H54 (cell line): ENCODE data around the gene CXorf58.
"Not testable (repeated sequence)": the region's sequence is repeated elsewhere in the genome, so short reads cannot be mapped to it uniquely, and the experiment has no call there.

Experiments used
- DNase-seq: peaks from one replicate; pipeline ENCODE4 v3.0.0; 2011; ENCODE audit warnings: low spot score, mixed read lengths; ENCODE audit not compliant: insufficient read length
- FAIRE-seq: peaks from 3 replicates; lab custom pipeline; 2011; peaks lifted over from hg19 to GRCh38; lab: Jason Lieb, UNC
- POLR2A ChIP-seq: IDR thresholded peaks from 2 replicates; pipeline ENCODE4 v1.6.1; 2011; ENCODE audit warnings: low read depth, mild to moderate bottlenecking, low read length

Gene CXorf58

GRCh38 chrX:23907498-23908218 lies at the start of gene CXorf58, which contains the start of gene APOO:
CXorf58 (plus strand) TSS chrX:23908006; CDS start chrX:23910303, 2,297 bp downstream.
APOO (minus strand) TSS chrX:23907938; CDS start chrX:23907702, 236 bp downstream.
- no peak; the same call in 1 of the 2 replicates for TF ChIP-seq POLR2A
- DNase-seq: peak; percentile 40
- no peak for FAIRE-seq

GRCh38 chrX:23859238-23859637 lies 48.6 kb upstream of the CXorf58 start:
- FAIRE-seq, DNase-seq: not testable (repeated sequence)

GRCh38 chrX:23861215-23861896 lies 46.5 kb upstream of the CXorf58 start:
- no peak for DNase-seq
- no peak for TF ChIP-seq POLR2A
- FAIRE-seq: no peak

- not testable (repeated sequence) for FAIRE-seq, DNase-seq
These were observed 45.9 kb upstream of the CXorf58 start for GRCh38 chrX:23861952-23862351.

GRCh38 chrX:23864742-23865326 lies 43.0 kb upstream of the CXorf58 start:
- FAIRE-seq (no peak), DNase-seq (no peak)
- no peak for TF ChIP-seq POLR2A

GRCh38 chrX:23870041-23870440 lies 37.8 kb upstream of the CXorf58 start:
- DNase-seq (no peak), FAIRE-seq (no peak)
- no peak for TF ChIP-seq POLR2A

GRCh38 chrX:23871905-23872546 lies 35.8 kb upstream of the CXorf58 start:
- FAIRE-seq: no peak
- TF ChIP-seq POLR2A: no peak
- no peak for DNase-seq

GRCh38 chrX:23879380-23880090 lies 28.3 kb upstream of the CXorf58 start:
- FAIRE-seq (no peak), DNase-seq (no peak)
- TF ChIP-seq POLR2A: no peak

GRCh38 chrX:23883737-23884354 lies 24.0 kb upstream of the CXorf58 start:
- no peak for FAIRE-seq
- no peak for TF ChIP-seq POLR2A
- peak; percentile 26 for DNase-seq

GRCh38 chrX:23884427-23885024 lies 23.3 kb upstream of the CXorf58 start:
- FAIRE-seq (no peak), DNase-seq (no peak)
- no peak for TF ChIP-seq POLR2A

- DNase-seq: no peak
- no peak for FAIRE-seq
- no peak for TF ChIP-seq POLR2A
These were observed 22.0 kb upstream of the CXorf58 start for GRCh38 chrX:23885803-23886202.

- FAIRE-seq: no peak
- no peak for DNase-seq
- TF ChIP-seq POLR2A: no peak
These were observed 20.4 kb upstream of the CXorf58 start for GRCh38 chrX:23887451-23887850.

- TF ChIP-seq POLR2A: no peak
- FAIRE-seq: no peak
These were observed 19.9 kb upstream of the CXorf58 start for GRCh38 chrX:23887918-23888317.

More at GRCh38 chrX:23887918-23888317, 19.9 kb upstream of the CXorf58 start:
- DNase-seq: no peak
